Neural cell (in vitro differentiated cells): ENCODE measurements around the gene KIF22. TPM values are rescaled to one million over a fixed set of nuclear protein-coding genes. Genes with fewer than 3 reads are reported as not detected.
"Not testable (repeated sequence)": the region's sequence is repeated elsewhere in the genome, so short reads cannot be mapped to it uniquely, and the experiment has no call there.

ENCODE experiments used
- H2AFZ ChIP-seq: fragments of 200-600, 300-800 bp; sonication (generic), shearing (Covaris generic); 2 replicates; pipeline ENCODE4 v1.6.0; 2014; ENCODE audit warnings: low read depth, mild to moderate bottlenecking, antibody characterized with exemption, low read length, moderate library complexity
- H3F3A ChIP-seq: fragments of 200-600 bp; shearing (Covaris generic); 2 replicates; pipeline ENCODE4 v1.6.1; 2016; ENCODE audit warnings: mild to moderate bottlenecking, moderate library complexity, mixed read lengths, antibody characterized with exemption, low read length; ENCODE audit not compliant: insufficient read depth, poor library complexity, severe bottlenecking
- H3K27ac ChIP-seq: fragments of 200-600, 300-800 bp; sonication (generic), shearing (Covaris generic); 2 replicates; pipeline ENCODE4 v1.5.1; 2014; ENCODE audit warnings: mild to moderate bottlenecking, low read length, moderate library complexity
- H3K27me3 ChIP-seq: fragments of 300-800, 200-600 bp; sonication (generic), shearing (Covaris generic); 2 replicates; pipeline ENCODE4 v1.6.0; 2014; ENCODE audit warnings: mild to moderate bottlenecking, low read depth, low read length, moderate library complexity; ENCODE audit not compliant: insufficient read depth
- H3K36me3 ChIP-seq: fragments of 300-800, 200-600 bp; sonication (generic), shearing (Covaris generic); 2 replicates; pipeline ENCODE4 v1.5.1; 2014; ENCODE audit warnings: mild to moderate bottlenecking, antibody characterized with exemption, low read length, moderate library complexity; ENCODE audit not compliant: insufficient read depth
- H3K4me2 ChIP-seq: fragments of 300-800, 200-600 bp; sonication (generic), shearing (Covaris generic); 2 replicates; pipeline ENCODE4 v1.6.0; 2014; ENCODE audit warnings: mild to moderate bottlenecking, low read length
- H3K4me3 ChIP-seq: fragments of 300-800, 200-600 bp; sonication (generic), shearing (Covaris generic); 2 replicates; pipeline ENCODE4 v1.5.1; 2014; ENCODE audit warnings: mild to moderate bottlenecking, low read length, moderate library complexity
- H3K79me2 ChIP-seq: fragments of 200-600 bp; shearing (Covaris generic); replicated peaks from 2 replicates; pipeline ENCODE4 v1.6.0; 2014; ENCODE audit warnings: mild to moderate bottlenecking, low read length, moderate library complexity; ENCODE audit not compliant: insufficient read depth
- H3K9ac ChIP-seq: fragments of 300-800, 200-600 bp; sonication (generic), shearing (Covaris generic); 2 replicates; pipeline ENCODE4 v1.6.1; 2016; ENCODE audit warnings: mild to moderate bottlenecking, low read length, mixed read lengths
- H3K9me2 ChIP-seq: fragments of 200-600 bp; shearing (Covaris generic); 2 replicates; pipeline ENCODE4 v1.6.1; 2016; ENCODE audit warnings: mild to moderate bottlenecking, low read length, mixed read lengths; ENCODE audit not compliant: insufficient read depth
- H3K9me3 ChIP-seq: fragments of 200-600, 300-800 bp; sonication (generic), shearing (Covaris generic); 2 replicates; pipeline ENCODE4 v1.6.1; 2016; ENCODE audit warnings: mild to moderate bottlenecking, mixed run types, low read length, moderate library complexity, mixed read lengths
- H4K20me1 ChIP-seq: fragments of 200-600 bp; shearing (Covaris generic); 2 replicates; pipeline ENCODE4 v1.6.1; 2016; ENCODE audit warnings: mild to moderate bottlenecking, mixed run types; ENCODE audit not compliant: insufficient read depth
- EP300 ChIP-seq: fragments of 450-650 bp; conservative IDR thresholded peaks from 2 replicates; pipeline ENCODE4 v1.6.1; 2014; ENCODE audit warnings: antibody characterized with exemption, mild to moderate bottlenecking, moderate library complexity; ENCODE audit not compliant: poor library complexity, severe bottlenecking
- EZH2 ChIP-seq: fragments of 200-600, 300-800 bp; shearing (Covaris generic), sonication (generic); IDR thresholded peaks from 2 replicates; pipeline ENCODE4 v1.6.1; 2014; ENCODE audit warnings: antibody characterized with exemption, low read length, borderline replicate concordance, mild to moderate bottlenecking; ENCODE audit not compliant: insufficient read depth, poor library complexity, severe bottlenecking
- MXI1 ChIP-seq: fragments of 450-650 bp; conservative IDR thresholded peaks from 2 replicates; pipeline ENCODE4 v1.6.1; 2014; ENCODE audit warnings: antibody characterized with exemption, mild to moderate bottlenecking; ENCODE audit not compliant: poor library complexity, severe bottlenecking
- RAD21 ChIP-seq: fragments of 450-650 bp; conservative IDR thresholded peaks from 2 replicates; pipeline ENCODE4 v1.6.1; 2014; ENCODE audit warnings: antibody characterized with exemption, mild to moderate bottlenecking, moderate library complexity
- SMC3 ChIP-seq: fragments of 450-650 bp; conservative IDR thresholded peaks from 2 replicates; pipeline ENCODE4 v1.6.1; 2014; ENCODE audit warnings: antibody characterized with exemption, mild to moderate bottlenecking, moderate library complexity; ENCODE audit not compliant: poor library complexity
- TAF1 ChIP-seq: IDR thresholded peaks from 2 replicates; pipeline ENCODE4 v1.6.1; 2012; ENCODE audit warnings: low read depth
- polyA plus RNA-seq: library from polyadenylated mRNA; depleted of rRNA; stranded (reverse); fragments of >200 nt; gene quantifications from 2 replicates; pipeline ENCODE4 v1.2.3, GENCODE V29; 2014
- TF ChIP-seq, protein P1 (sequence below): fragments of 450-650 bp; IDR thresholded peaks from 2 replicates; pipeline ENCODE4 v1.5.1; 2014; ENCODE audit warnings: antibody characterized with exemption, mild to moderate bottlenecking, moderate library complexity; ENCODE audit not compliant: poor library complexity, severe bottlenecking

KIF22 gene
- polyA plus RNA-seq, 1 donor from 2014 or later = 81.1 TPM

DNA sequence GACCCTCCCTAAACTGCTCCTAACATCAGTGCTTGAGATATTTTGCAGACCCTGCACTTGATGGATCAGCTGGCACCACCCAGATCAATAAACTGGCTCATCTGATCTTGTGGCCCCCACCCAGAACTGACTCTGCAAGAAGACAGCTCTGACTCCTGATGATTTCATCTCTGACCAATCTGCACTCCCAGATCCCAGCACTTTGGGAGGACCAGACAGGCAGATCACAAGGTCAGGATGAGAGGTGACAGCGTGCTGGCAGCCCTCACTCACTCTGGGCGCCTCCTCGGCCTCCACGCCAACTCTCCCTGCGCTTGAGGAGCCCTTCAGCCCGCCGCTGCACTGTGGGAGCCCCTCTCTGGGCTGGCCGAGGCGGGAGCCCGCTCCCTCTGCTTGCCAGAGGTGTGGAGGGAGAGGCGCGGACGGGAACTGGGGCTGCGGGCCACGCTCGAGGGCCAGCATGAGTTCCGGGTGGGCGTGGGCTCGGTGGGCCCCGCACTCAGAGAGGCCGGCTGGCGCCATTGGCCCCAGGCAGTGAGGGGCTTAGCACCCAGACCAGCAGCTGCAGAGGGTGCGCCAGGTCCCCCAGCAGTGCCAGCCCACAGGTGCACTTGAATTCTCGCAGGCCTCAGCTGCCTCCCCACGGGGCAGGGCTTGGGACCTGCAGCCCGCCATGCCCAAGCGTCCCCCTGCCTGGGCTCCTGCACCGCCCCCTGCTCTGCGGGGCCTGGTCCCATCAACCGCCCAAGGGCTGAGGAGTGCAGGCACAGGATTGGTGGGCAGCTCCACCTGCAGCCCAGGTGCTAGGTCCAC, 42.4 kb upstream of the KIF22 start:
- no peaks in the 10 kb centered on the region for H3K36me3 ChIP-seq
- H3K9me2 ChIP-seq = no peaks in the 10 kb centered on the region
- H3K9me3 ChIP-seq = no peaks in the 10 kb centered on the region
- no peak overlapping the region for H3K27ac ChIP-seq
- H4K20me1 ChIP-seq = no peaks in the 10 kb centered on the region
- no peak overlapping the region for H2AFZ ChIP-seq
- H3K9ac ChIP-seq = no peak overlapping the region
- no peaks in the 10 kb centered on the region for H3K79me2 ChIP-seq
- no peak overlapping the region for H3K4me2 ChIP-seq
- H3K4me3 ChIP-seq = no peak overlapping the region
- no peaks in the 10 kb centered on the region for H3K27me3 ChIP-seq
- no peaks in the 10 kb centered on the region for H3F3A ChIP-seq
- TF ChIP-seq EP300 (no peak), EZH2 (no peak), RAD21 (no peak)

DNA sequence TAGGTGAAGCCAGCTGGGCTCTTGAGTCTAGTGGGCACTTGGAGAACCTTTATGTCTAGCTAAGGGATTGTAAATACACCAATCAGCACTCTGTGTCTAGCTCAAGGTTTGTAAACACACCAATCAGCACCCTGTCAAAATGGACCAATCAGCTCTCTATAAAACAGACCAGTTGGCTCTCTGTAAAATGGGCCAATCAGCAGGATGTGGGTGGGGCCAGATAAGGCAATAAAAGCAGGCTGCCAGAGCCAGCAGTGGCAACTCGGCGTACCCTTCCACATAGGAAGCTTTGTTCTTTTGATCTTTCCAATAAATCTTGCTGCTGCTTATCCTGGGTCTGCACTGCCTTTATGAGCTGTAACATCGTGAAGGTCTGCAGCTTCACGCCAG, 41.8 kb upstream of the KIF22 start:
- H3K4me2 ChIP-seq, H3K9ac ChIP-seq, H3K4me3 ChIP-seq: not testable (repeated sequence)

DNA sequence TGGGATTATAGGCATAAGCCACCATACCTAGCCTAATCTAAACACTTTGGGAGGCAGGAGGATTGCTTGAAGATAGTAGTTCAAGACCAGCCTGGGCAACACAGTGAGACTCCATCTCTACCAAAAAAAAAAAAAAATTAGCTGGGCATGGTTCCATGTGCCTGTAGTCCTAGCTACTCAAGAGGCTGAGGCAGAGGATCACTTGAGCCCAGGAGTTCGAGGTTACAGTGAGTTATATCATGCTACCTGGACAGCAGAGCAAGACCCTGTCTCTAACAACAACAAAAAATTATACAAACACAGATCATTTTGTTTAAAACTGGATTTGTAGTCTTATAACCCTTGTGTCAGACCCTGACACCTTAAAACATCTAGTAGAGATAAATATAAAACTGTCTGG, 37.0 kb upstream of the KIF22 start:
- no peak for TF ChIP-seq EZH2
- no peak for TF ChIP-seq MXI1
- no peak for TF ChIP-seq TAF1
- TF ChIP-seq, protein P1, sequence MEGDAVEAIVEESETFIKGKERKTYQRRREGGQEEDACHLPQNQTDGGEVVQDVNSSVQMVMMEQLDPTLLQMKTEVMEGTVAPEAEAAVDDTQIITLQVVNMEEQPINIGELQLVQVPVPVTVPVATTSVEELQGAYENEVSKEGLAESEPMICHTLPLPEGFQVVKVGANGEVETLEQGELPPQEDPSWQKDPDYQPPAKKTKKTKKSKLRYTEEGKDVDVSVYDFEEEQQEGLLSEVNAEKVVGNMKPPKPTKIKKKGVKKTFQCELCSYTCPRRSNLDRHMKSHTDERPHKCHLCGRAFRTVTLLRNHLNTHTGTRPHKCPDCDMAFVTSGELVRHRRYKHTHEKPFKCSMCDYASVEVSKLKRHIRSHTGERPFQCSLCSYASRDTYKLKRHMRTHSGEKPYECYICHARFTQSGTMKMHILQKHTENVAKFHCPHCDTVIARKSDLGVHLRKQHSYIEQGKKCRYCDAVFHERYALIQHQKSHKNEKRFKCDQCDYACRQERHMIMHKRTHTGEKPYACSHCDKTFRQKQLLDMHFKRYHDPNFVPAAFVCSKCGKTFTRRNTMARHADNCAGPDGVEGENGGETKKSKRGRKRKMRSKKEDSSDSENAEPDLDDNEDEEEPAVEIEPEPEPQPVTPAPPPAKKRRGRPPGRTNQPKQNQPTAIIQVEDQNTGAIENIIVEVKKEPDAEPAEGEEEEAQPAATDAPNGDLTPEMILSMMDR = no peak
- TF ChIP-seq SMC3 = no peak
- TF ChIP-seq EP300 = no peak
- Histone ChIP-seq H4K20me1 (no peaks in the 10 kb centered on the region), H3K79me2 (no peaks in the 10 kb centered on the region), H3K9me2 (no peaks in the 10 kb centered on the region), H2AFZ (no peak overlapping the region), H3K27ac (no peak overlapping the region), H3K4me3 (no peak overlapping the region), H3K36me3 (no peaks in the 10 kb centered on the region), H3F3A (no peaks in the 10 kb centered on the region), H3K9me3 (no peaks in the 10 kb centered on the region), H3K9ac (no peak overlapping the region), H3K27me3 (no peaks in the 10 kb centered on the region), H3K4me2 (no peak overlapping the region)

More for the DNA sequence above, 41.8 kb upstream of the KIF22 start:
- H4K20me1 ChIP-seq, H3K9me2 ChIP-seq, H2AFZ ChIP-seq, H3K27ac ChIP-seq, H3K9me3 ChIP-seq, H3K36me3 ChIP-seq, H3K79me2 ChIP-seq, H3F3A ChIP-seq, H3K27me3 ChIP-seq: not testable (repeated sequence)
